Heart right ventricle (tissue), 16 donors: ENCODE data around the gene CRY1. TPM values are rescaled to one million over a fixed set of nuclear protein-coding genes. Genes with fewer than 3 reads are reported as not detected.

Source experiments
- ATAC-seq, 8 donors: fragments of 200-7000 bp; cut with Tn5 transposase; one replicate each; pipeline ENCODE4 v1.9.1; 2020; ENCODE audit warnings: mild to moderate bottlenecking in 8 of 8, moderate library complexity in 8 of 8, moderate number of reproducible peaks in 1 of 8
- DNase-seq, 2 donors: peaks; one replicate each; pipeline ENCODE4 v3.0.0-alpha.2; 2020
- H3K27ac ChIP-seq, 10 donors: fragments of 200-600 bp; sonication (generic) in 2 of 10; one replicate each; pipeline versions ENCODE4 v1.5.0 to v1.8.0; 2020 to 2022; ENCODE audit warnings: mild to moderate bottlenecking in 3 of 10
- H3K27me3 ChIP-seq, 7 donors: fragments of 200-600 bp; one replicate each; pipeline ENCODE4 v1.8.0; 2021 to 2022; ENCODE audit warnings: mild to moderate bottlenecking in 2 of 7
- H3K36me3 ChIP-seq, 9 donors: fragments of 200-600 bp; sonication (generic) in 1 of 9; one replicate each; pipeline versions ENCODE4 v1.5.0 to v1.8.0; 2020 to 2022; ENCODE audit warnings: mild to moderate bottlenecking in 2 of 9
- H3K4me1 ChIP-seq, 9 donors: fragments of 200-600 bp; sonication (generic) in 1 of 9; one replicate each; pipeline versions ENCODE4 v1.5.0 to v1.8.0; 2020 to 2022; ENCODE audit warnings: mild to moderate bottlenecking in 4 of 9
- H3K4me3 ChIP-seq, 10 donors: fragments of 200-600 bp; sonication (generic) in 2 of 10; one replicate each; pipeline versions ENCODE4 v1.5.0 to v1.8.0; 2020 to 2022; ENCODE audit warnings: mild to moderate bottlenecking in 7 of 10, moderate library complexity in 2 of 10
- H3K9me3 ChIP-seq, 11 donors: fragments of 200-600 bp in 10 of 11; sonication (generic) in 2 of 11; one replicate each; pipeline versions ENCODE4 v1.5.0 to v1.8.0; 2013 to 2022; ENCODE audit warnings: mild to moderate bottlenecking in 2 of 11, control low read depth in 1 of 11, moderate library complexity in 1 of 11
- CTCF ChIP-seq, 9 donors: fragments of 200-600 bp; sonication (generic) in 2 of 9; IDR thresholded peaks; one replicate each; pipeline versions ENCODE4 v1.5.0 to v1.8.0; 2021 to 2022; ENCODE audit warnings: antibody characterized with exemption in 9 of 9, mild to moderate bottlenecking in 5 of 9, moderate library complexity in 1 of 9
- WGBS, 2 donors: extraction: QIAGEN DNeasy Blood & Tissue Kit; methylation state at CpG; one replicate each; pipeline ENCODE4 v1.1.7; 2013; ENCODE audit warnings: inconsistent platforms in 1 of 2; 5-methylcytosine and 5-hydroxymethylcytosine counted together
- intact Hi-C, 10 donors: fragments of 100-400 bp; cut with DNase I; formaldehyde crosslinking; loops; one replicate each; pipeline versions ENCODE4 v1.11.1 to v1.14.2; 2022
- polyA plus RNA-seq, 2 donors: library from polyadenylated mRNA; stranded (reverse); fragments of 200-250 nt; gene quantifications; one replicate each; pipeline ENCODE4 v1.2.3, GENCODE V29; 2013
- total RNA-seq, 10 donors: library from RNA; stranded (reverse); fragmentation: NEBNext Ultra II Directional in 3 of 10; extraction: Animal tissue kit (Norgen Biotek cat#: 25700) in 3 of 10; gene quantifications; one replicate each; pipeline versions ENCODE4 v1.2.1 to v1.2.4, GENCODE V29; 2021 to 2023
- donor health status: Arrhythmogenic right ventricular cardiomyopathy.
- donor health status: ischemic (EF 13 %, LVEDD 7.1; RV severe dilation, severe dysfunction).
- donor health status: healthy with polysubstance abuse.
- donor health status: DM: no; HTN: yes; CAD: no.
- donor health status: DM: no; HTN: no; CAD: no.
- donor health status: ischemic (EF 25% LVEDD 6.9; RV normal size, moderate dysfunction).
- donor health status: ischemic (EF 25% LVEDD 5.7; RV mildly dilated, moderate dysfunction).
- donor health status: healthy.
- donor health status: DM: yes; HTN: yes; CAD: no.
- donor health status: Ischemic cardiomyopathy.
- donor health status: ischemic (EF 35%, LVEDD 5.7; RV mildly dilated, moderate dysfunction).
- donor health status: nonischemic (EF 11% LVEDD 7.7; RV severe dilation, severe dysfunction).
- donor health status: DM: yes; HTN: yes; CAD: no.
- donor health status: PGD.
- donor health status: ischemic (EF 29% LVEDD 5.4; RV normal size, mild dysfunction).
- donor health status: nonischemic (EF 23%, LVEDD 6.1; RV moderate dilation, normal function).

Gene CRY1
- total and polyA plus RNA-seq, 12 donors: 5.1 to 18.7 (median 10.6) TPM

GRCh38 chr12:106945261-106945851 is 148.0 kb downstream of the CRY1 start:
- WGBS, 2 donors: 23 to 26% methylated on average over 1 of the region's 1 CpG
- no peak overlapping the region for H3K4me3 ChIP-seq
- peaks cover 0 to 24% (median 0%) of the 10 kb centered on the region in 11 donors for H3K9me3 ChIP-seq
- H3K27ac ChIP-seq: no peak overlapping the region
- peaks cover 0 to 17% (median 5%) of the 10 kb centered on the region in 9 donors for H3K4me1 ChIP-seq
- DNase-seq: no peak
- no peak for TF ChIP-seq CTCF (IDR thresholded peaks at IDR 0.05)
- H3K27me3 ChIP-seq: peaks cover 0 to 26% (median 0%) of the 10 kb centered on the region in 7 donors
- intact Hi-C loops: no loop called here
- H3K36me3 ChIP-seq: no peaks in the 10 kb centered on the region
- ATAC-seq: no peak

DNA sequence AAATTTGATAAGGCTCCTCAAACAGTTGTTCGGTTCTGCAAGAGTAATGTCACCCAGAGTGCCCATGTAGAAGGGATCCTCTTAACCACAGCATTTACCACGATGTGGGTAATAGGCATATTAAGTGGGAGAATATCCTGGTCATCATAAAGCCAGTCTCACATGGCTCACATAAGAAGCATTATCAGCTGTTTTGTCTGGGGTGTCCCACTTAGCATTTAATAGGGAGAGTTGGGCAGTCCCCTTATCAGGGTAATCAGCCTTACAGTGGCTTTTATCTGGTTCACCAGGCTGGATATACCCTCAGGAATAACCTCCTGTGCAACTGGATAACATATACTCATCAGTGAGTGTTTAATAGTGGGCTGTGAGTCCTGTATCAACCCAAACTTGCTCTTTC is 150.6 kb downstream of the CRY1 start:
- intact Hi-C loops: no loop called here
- peaks cover 0 to 38% (median 0%) of the 10 kb centered on the region in 7 donors for H3K27me3 ChIP-seq
- H3K27ac ChIP-seq: no peak overlapping the region
- no peaks in the 10 kb centered on the region for H3K36me3 ChIP-seq
- peaks cover 0 to 17% (median 5%) of the 10 kb centered on the region in 9 donors for H3K4me1 ChIP-seq
- WGBS, 2 donors: 90% methylated on average over 2 of the region's 2 CpGs
- H3K4me3 ChIP-seq: no peak overlapping the region
- peaks cover 0 to 17% (median 0%) of the 10 kb centered on the region in 11 donors for H3K9me3 ChIP-seq
- ATAC-seq (no peak), DNase-seq (no peak)
- no peak for TF ChIP-seq CTCF (IDR thresholded peaks at IDR 0.05)

GRCh38 chr12:106941481-106942156 is 151.7 kb downstream of the CRY1 start:
- Histone ChIP-seq H3K27me3 (peaks cover 0 to 42% (median 0%) of the 10 kb centered on the region in 7 donors), H3K4me1 (peaks cover 0 to 17% (median 5%) of the 10 kb centered on the region in 9 donors), H3K9me3 (peaks cover 0 to 17% (median 0%) of the 10 kb centered on the region in 11 donors), H3K4me3 (no peak overlapping the region), H3K27ac (peak overlapping the region in 1 of 10 donors; percentile 62), H3K36me3 (no peaks in the 10 kb centered on the region)
- no peak for TF ChIP-seq CTCF (IDR thresholded peaks at IDR 0.05)
- intact Hi-C loops: no loop called here
- DNase-seq (no peak), ATAC-seq (no peak)
- WGBS, 2 donors: 31 to 33% methylated on average over 6 of the region's 6 CpGs

Other genes starting within 250 kb of the CRY1 start
- 10 to 100 TPM; 31.1 to 47.5 (median 37.0) TPM for gene TMEM263, start 137.6 kb downstream of the CRY1 start, total RNA-seq
- gene TMEM263, start 137.6 kb downstream of the CRY1 start, polyA plus RNA-seq: 10 to 100 TPM; 15.1 to 22.7 TPM
- gene MTERF2, start 106.4 kb downstream of the CRY1 start, total RNA-seq: 10 to 100 TPM; 18.1 to 42.4 (median 28.0) TPM
- 10 to 100 TPM; 13.2 to 70.0 TPM for gene MTERF2, start 106.4 kb downstream of the CRY1 start, polyA plus RNA-seq